Body of pancreas (tissue), 4 donors: ENCODE measurements around the gene FCRL5. TPM values are rescaled to one million over a fixed set of nuclear protein-coding genes. Genes with fewer than 3 reads are reported as not detected.

Experiments used
- ATAC-seq: fragments of 150-250 bp; one replicate; pipeline ENCODE4 v1.9.1; 2016
- DNase-seq, 4 donors: peaks; one replicate each; pipeline ENCODE4 v3.0.0-alpha.2; 2019
- H3K27ac ChIP-seq, 4 donors: fragments of 200-600 bp; sonication (generic); 1 replicate in 3 of 4; 2 replicates in 1 of 4; pipeline versions ENCODE4 v1.5.1 to v1.6.1; 2016 to 2019; ENCODE audit warnings: mild to moderate bottlenecking in 1 of 4, mixed read lengths in 1 of 4, moderate library complexity in 1 of 4
- H3K27me3 ChIP-seq, 2 donors: fragments of 200-600 bp; sonication (generic); one replicate each; pipeline ENCODE4 v1.6.0; 2016; ENCODE audit warnings: mild to moderate bottlenecking in 1 of 2
- H3K36me3 ChIP-seq, 2 donors: fragments of 200-600 bp; sonication (generic); replicated peaks in 1 of 2; 2 replicates each; pipeline ENCODE4 v1.5.1; 2016; ENCODE audit warnings: low read depth in 2 of 2; ENCODE audit not compliant: insufficient read depth in 1 of 2
- H3K4me1 ChIP-seq: fragments of 200-600 bp; sonication (generic); one replicate; pipeline ENCODE4 v1.6.0; 2016
- H3K4me3 ChIP-seq, 2 donors: fragments of 200-600 bp; sonication (generic); 1 replicate in 1 of 2; 2 replicates in 1 of 2; pipeline ENCODE4 v1.5.1; 2016 to 2019
- H3K9me3 ChIP-seq, 3 donors: fragments of 200-600 bp; sonication (generic); 1 replicate in 2 of 3; 2 replicates in 1 of 3; pipeline ENCODE4 v1.5.1; 2016
- POLR2A ChIP-seq, 3 donors: fragments of 450-650 bp; IDR thresholded peaks; one replicate each; pipeline ENCODE4 v1.6.1; 2016; ENCODE audit warnings: antibody characterized with exemption in 3 of 3, mild to moderate bottlenecking in 2 of 3
- WGBS, 2 donors: methylation state at CpG; one replicate each; pipeline ENCODE4 v1.1.5; 2017; 5-methylcytosine and 5-hydroxymethylcytosine counted together
- intact Hi-C: fragments of 100-400 bp; cut with DNase I; formaldehyde crosslinking; loops from one replicate; pipeline ENCODE4 v1.15.1; 2023
- total RNA-seq, 2 donors: library from RNA; depleted of rRNA; stranded (reverse); fragments of >200 nt; gene quantifications; one replicate each; pipeline ENCODE4 v1.1.0, GENCODE V29; 2016
- TF ChIP-seq, protein P1 (sequence below), 7 experiments: fragments of 450-650 bp in 4 of 7; fragments of 200-600 bp in 3 of 7; sonication (generic) in 3 of 7; IDR thresholded peaks; one replicate each; pipeline ENCODE4 v1.5.1; 2016 to 2019; ENCODE audit warnings: antibody characterized with exemption in 7 of 7

FCRL5 gene
- total RNA-seq, 2 donors from 2014 or later = 0.33 to 0.52 TPM

DNA sequence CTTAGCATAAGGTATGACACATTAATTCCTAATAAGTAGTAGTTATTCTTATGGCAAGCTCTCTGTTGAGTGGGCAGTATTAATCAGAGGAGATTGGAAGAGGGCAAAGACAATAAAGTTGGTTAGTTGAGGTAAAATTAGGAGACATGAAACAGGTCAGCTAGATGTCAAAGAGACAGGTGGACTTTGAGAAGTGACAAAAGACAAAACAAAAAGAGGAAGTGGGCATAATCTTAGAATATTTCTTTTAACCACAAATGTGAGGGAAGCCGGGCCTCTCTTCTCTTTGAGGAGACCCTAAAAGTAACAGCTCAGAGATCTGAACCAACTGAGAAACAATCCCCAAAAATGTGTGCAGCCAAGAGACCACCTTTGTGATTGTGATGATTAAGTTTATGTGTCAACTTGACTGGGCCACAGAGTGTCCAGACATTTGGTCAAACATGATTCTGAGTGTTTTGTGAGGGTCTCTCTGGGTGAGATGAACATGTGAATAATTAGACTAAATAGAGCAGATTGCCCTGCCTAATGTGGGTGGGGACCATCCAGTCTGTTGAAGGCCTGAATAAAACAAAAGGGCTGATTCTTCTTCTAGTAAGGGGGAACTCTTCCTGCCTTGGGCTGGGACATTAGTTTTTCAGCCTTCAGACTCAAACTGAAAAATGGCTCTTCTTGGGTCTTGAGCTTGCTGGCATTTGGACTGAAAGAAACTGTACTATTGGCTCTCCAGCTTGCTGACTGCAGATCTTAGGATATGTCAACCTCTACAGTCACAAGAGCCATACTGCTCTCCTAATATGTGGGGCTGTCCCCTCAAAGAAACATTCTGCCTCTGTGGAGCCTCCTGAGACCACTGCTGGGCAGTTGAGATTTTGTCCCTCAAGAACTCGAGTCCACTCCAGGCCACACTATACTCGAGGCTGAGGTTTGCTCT, 40.0 kb downstream of the FCRL5 start:
- DNase-seq (no peak), ATAC-seq (no peak)
- H3K4me1 ChIP-seq = no peaks in the 10 kb centered on the region
- no peak overlapping the region for H3K27ac ChIP-seq
- H3K9me3 ChIP-seq = no peaks in the 10 kb centered on the region
- no peak overlapping the region for H3K4me3 ChIP-seq
- H3K36me3 ChIP-seq = no peaks in the 10 kb centered on the region
- TF ChIP-seq, protein P1, sequence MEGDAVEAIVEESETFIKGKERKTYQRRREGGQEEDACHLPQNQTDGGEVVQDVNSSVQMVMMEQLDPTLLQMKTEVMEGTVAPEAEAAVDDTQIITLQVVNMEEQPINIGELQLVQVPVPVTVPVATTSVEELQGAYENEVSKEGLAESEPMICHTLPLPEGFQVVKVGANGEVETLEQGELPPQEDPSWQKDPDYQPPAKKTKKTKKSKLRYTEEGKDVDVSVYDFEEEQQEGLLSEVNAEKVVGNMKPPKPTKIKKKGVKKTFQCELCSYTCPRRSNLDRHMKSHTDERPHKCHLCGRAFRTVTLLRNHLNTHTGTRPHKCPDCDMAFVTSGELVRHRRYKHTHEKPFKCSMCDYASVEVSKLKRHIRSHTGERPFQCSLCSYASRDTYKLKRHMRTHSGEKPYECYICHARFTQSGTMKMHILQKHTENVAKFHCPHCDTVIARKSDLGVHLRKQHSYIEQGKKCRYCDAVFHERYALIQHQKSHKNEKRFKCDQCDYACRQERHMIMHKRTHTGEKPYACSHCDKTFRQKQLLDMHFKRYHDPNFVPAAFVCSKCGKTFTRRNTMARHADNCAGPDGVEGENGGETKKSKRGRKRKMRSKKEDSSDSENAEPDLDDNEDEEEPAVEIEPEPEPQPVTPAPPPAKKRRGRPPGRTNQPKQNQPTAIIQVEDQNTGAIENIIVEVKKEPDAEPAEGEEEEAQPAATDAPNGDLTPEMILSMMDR (IDR thresholded peaks at IDR 0.05) = no peak
- TF ChIP-seq POLR2A (IDR thresholded peaks at IDR 0.05) = no peak
- intact Hi-C loops = no loop called here
- no peaks in the 10 kb centered on the region for H3K27me3 ChIP-seq
- WGBS, 2 donors = 81 to 85% methylated on average over 3 of the region's 3 CpGs

DNA sequence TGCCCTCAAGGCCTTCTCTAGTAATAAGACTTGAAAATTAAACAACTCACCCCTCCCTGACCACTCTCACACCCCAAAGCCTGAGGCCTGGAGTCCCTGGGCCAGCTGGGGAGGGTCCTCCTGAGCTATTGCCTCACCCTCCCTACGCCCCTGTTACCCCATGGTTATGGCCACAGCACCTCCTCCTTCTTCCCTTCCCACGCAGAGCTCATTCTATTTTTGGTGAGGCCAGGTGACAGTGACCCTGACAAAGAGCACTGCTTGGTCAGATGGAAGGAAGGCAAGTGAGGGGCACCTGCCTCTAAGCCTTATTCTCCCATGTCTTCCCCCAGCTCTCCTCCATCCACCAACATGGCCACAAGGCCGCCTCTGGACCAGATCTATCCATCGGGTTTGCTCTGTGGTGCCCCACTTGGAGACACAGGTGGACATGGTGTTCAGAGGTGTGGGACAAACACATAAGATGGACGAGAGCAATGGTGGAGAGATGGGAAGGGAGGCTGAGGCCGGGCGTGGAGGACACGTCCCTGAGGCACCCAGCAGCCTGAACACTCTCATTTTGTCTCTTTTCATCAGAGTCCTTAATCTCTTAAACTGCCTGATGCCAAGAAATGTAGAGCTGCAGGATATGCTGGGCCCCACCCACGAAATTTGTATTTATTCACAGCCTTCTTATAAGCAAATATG, 42.6 kb downstream of the FCRL5 start:
- Histone ChIP-seq H3K4me3 (no peak overlapping the region), H3K27ac (no peak overlapping the region), H3K27me3 (no peaks in the 10 kb centered on the region), H3K9me3 (no peaks in the 10 kb centered on the region), H3K4me1 (no peaks in the 10 kb centered on the region), H3K36me3 (no peaks in the 10 kb centered on the region)
- ATAC-seq (no peak), DNase-seq (no peak)
- intact Hi-C loops = no loop called here
- WGBS, 2 donors = 82 to 84% methylated on average over 9 of the region's 9 CpGs
- TF ChIP-seq, protein P1 (IDR thresholded peaks at IDR 0.05) = no peak
- no peak for TF ChIP-seq POLR2A (IDR thresholded peaks at IDR 0.05)

GRCh38 chr1:157505481-157506272, 46.6 kb downstream of the FCRL5 start:
- H3K36me3 ChIP-seq = no peaks in the 10 kb centered on the region
- ATAC-seq = peak; percentile 72
- no peaks in the 10 kb centered on the region for H3K9me3 ChIP-seq
- H3K4me3 ChIP-seq = no peak overlapping the region
- H3K4me1 ChIP-seq = no peaks in the 10 kb centered on the region
- 31 to 42% methylated on average over 13 of the region's 13 CpGs for WGBS, 2 donors
- TF ChIP-seq, protein P1 (IDR thresholded peaks at IDR 0.05) = peak; percentile 49 to 73 (median 62)
- TF ChIP-seq POLR2A (IDR thresholded peaks at IDR 0.05) = no peak
- H3K27me3 ChIP-seq = no peaks in the 10 kb centered on the region
- intact Hi-C loops = no loop called here
- peak; percentile 53 to 67 (median 60) for DNase-seq
- H3K27ac ChIP-seq = no peak overlapping the region

GRCh38 chr1:157504646-157505045, 47.7 kb downstream of the FCRL5 start:
- intact Hi-C loops = no loop called here

More at GRCh38 chr1:157504646-157505045, 47.7 kb downstream of the FCRL5 start:
- no peaks in the 10 kb centered on the region for H3K27me3 ChIP-seq
- H3K4me3 ChIP-seq = no peak overlapping the region
- H3K9me3 ChIP-seq = no peaks in the 10 kb centered on the region
- H3K27ac ChIP-seq = no peak overlapping the region
- H3K36me3 ChIP-seq = no peaks in the 10 kb centered on the region
- 60 to 72% methylated on average over 6 of the region's 6 CpGs for WGBS, 2 donors
- ATAC-seq (no peak), DNase-seq (no peak)
- TF ChIP-seq, protein P1 (IDR thresholded peaks at IDR 0.05) = no peak
- no peak for TF ChIP-seq POLR2A (IDR thresholded peaks at IDR 0.05)
- no peaks in the 10 kb centered on the region for H3K4me1 ChIP-seq
